GM19452 (cell line): ENCODE data around the gene KIF22.
"Not testable (repeated sequence)": the region's sequence is repeated elsewhere in the genome, so short reads cannot be mapped to it uniquely, and the experiment has no call there.

Experiments
- ATAC-seq: cut with Tn5 transposase; IDR thresholded peaks from one replicate; pipeline ENCODE4 v1.9.1; 2021; ENCODE audit not compliant: unreplicated experiment

The KIF22 gene

GRCh38 chr16:29790183-29790948, at the start of gene KIF22:
KIF22 (plus strand) TSS chr16:29790751; CDS start chr16:29790760, 9 bp downstream.
- ATAC-seq = peak; percentile 94

GRCh38 chr16:29742683-29743275, 47.8 kb upstream of the KIF22 start:
- ATAC-seq = no peak

- ATAC-seq = no peak
Measured at GRCh38 chr16:29743475-29743826, 47.1 kb upstream of the KIF22 start.

GRCh38 chr16:29743827-29744531, 46.6 kb upstream of the KIF22 start:
- ATAC-seq = no peak

GRCh38 chr16:29744541-29745101, 45.9 kb upstream of the KIF22 start:
- no peak for ATAC-seq

GRCh38 chr16:29745121-29745852, 45.3 kb upstream of the KIF22 start:
- peak; percentile 43 for ATAC-seq

- peak; percentile 85 for ATAC-seq
Measured at GRCh38 chr16:29745853-29746345, 44.7 kb upstream of the KIF22 start, which contains the start of gene C16orf54. C16orf54 (minus strand) TSS chr16:29745990; CDS start chr16:29744951, 1,039 bp downstream.

- not testable (repeated sequence) for ATAC-seq
Measured at GRCh38 chr16:29746518-29746917, 44.0 kb upstream of the KIF22 start.

- no peak for ATAC-seq
Measured at GRCh38 chr16:29747947-29748759, 42.4 kb upstream of the KIF22 start.

- ATAC-seq = not testable (repeated sequence)
Measured at GRCh38 chr16:29748760-29749149, 41.8 kb upstream of the KIF22 start.

- no peak for ATAC-seq
Measured at GRCh38 chr16:29753516-29753915, 37.0 kb upstream of the KIF22 start.

- ATAC-seq = no peak
Measured at GRCh38 chr16:29756654-29757053, 33.9 kb upstream of the KIF22 start.

- ATAC-seq = not testable (repeated sequence)
Measured at GRCh38 chr16:29757086-29757485, 33.5 kb upstream of the KIF22 start.

GRCh38 chr16:29757950-29758466, 32.5 kb upstream of the KIF22 start:
- no peak for ATAC-seq

GRCh38 chr16:29760567-29761279, 29.8 kb upstream of the KIF22 start:
- ATAC-seq = no peak

GRCh38 chr16:29761280-29761651, 29.3 kb upstream of the KIF22 start:
- ATAC-seq = not testable (repeated sequence)

GRCh38 chr16:29761882-29762281, 28.7 kb upstream of the KIF22 start:
- ATAC-seq = no peak

GRCh38 chr16:29763326-29763725, 27.2 kb upstream of the KIF22 start:
- no peak for ATAC-seq
